Measurements from ENCODE around the gene ZNF77.

- no peak for TF ChIP-seq CTCF (IDR thresholded peaks at IDR 0.05; ENCODE audit: low read length)
- no peak for TF ChIP-seq EZH2 (IDR thresholded peaks at IDR 0.05; ENCODE audit: borderline replicate concordance, low read length)
These were observed 25.5 kb upstream of the ZNF77 start for GRCh38 chr19:2970201-2970835.

All from OCI-LY1 (cell line).